ENCODE data around the gene CLDN20.
"Not testable (repeated sequence)": the region's sequence is repeated elsewhere in the genome, so short reads cannot be mapped to it uniquely, and the experiment has no call there.

CLDN20 gene

GRCh38 chr6:155312950-155313349 is 49.1 kb downstream of the CLDN20 start:
- not testable (repeated sequence) for DNase-seq (ENCODE audit: low spot score)

- peak; percentile 12 for DNase-seq (ENCODE audit: low spot score)
Observed at GRCh38 chr6:155313602-155314091, 49.8 kb downstream of the CLDN20 start.

DNA sequence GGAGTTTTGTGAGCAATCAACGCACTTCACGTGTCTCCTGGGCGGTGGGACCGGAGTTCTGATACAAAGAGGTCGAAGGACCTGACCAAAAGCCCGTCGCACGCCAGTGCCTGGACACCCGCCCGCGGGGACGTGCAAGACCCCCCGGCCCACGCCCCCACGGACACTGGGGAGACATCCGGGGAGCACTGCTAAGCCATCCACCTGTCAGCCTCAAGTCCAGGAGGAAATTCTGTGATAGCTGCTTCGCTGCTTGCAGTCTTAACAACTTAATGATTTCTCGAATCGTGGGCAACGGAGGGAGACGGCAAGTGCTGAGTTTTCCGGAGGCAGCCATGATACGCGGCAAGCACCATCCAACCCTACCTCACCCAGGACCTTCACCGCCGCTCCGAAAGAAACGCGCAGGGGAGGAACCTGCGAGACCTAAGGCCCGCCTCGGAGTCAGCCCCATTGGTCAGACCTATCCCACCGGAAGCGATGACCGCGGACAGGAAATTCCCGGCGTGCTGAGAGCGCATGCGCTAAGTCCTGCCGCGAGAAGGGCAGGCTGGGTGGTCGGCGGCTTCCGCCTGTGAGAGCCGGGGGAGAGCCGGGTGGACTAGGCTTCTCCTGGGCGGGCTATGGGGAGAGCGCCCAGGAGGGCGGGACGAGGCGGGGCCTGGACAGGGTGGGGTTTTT is 50.4 kb downstream of the CLDN20 start, which contains the start of gene TFB1M:
Gene TFB1M (minus strand): TSS at position 393 of the 681 bp plus-strand sequence. CDS start 56 bp downstream, at position 337.
- peak; percentile 98 for DNase-seq (ENCODE audit: low spot score)

DNA sequence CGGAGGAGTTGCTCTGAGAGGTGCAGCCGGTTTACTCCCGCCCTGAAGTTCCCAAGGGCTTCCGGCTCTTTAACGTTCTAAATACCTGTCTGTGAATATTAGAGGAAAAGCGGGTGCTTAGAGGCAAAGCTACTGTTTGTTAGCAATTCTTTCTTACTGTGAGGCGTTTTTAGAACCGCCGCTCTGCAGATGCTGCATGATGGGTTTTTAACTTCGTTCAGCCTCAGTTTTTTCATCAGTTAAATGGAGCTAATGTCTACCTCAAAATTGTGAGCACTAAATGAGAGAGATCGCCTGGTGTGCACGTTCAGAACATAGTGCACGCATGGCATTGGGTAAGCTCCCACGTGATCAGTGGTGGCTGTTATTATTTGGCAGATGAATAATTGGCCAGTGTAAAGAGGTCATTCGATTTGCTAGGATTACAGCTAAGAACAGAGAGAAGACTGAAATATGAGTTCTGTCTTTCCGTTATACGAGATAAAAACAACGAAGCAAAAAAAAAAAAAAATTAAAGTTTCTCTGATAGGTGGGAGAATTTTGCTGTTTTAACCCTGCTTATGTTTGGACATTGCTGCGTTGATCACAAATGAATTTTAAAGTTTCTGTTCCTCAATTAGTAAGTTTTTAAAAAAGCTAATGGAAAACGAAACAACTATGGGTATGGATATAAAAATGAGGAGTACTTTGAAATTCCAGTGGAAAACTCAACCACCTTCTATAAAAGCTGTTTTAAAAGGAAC is 51.1 kb downstream of the CLDN20 start:
- DNase-seq (ENCODE audit: low spot score), result no peak

GRCh38 chr6:155315516-155315871 is 51.7 kb downstream of the CLDN20 start:
- peak; percentile 14 for DNase-seq (ENCODE audit: low spot score)

DNA sequence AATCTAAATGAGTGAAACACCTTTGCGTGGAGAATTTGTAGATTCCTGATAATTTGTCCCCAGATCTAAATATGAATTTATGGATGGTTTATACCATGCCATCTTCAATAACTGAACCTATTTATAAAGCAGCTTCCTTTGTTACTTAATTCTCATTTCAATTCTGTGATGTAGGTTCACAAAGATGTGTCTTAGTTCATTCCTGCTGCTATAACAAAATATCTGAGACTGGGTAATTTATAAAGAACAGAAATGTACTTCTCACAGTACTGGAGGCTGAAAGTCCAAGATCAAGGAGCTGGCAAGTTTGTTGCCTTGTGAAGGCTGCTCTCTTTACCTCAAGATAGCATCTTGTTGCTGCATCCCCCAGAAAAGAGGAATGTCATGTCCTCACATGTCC is 52.6 kb downstream of the CLDN20 start:
- no peak for DNase-seq (ENCODE audit: low spot score)

- DNase-seq (ENCODE audit: low spot score), result no peak
Observed at GRCh38 chr6:155317186-155317585, 53.4 kb downstream of the CLDN20 start.

GRCh38 chr6:155319902-155320301 is 56.1 kb downstream of the CLDN20 start:
- peak; percentile 49 for DNase-seq (ENCODE audit: low spot score)

- DNase-seq (ENCODE audit: low spot score), result no peak
Observed at GRCh38 chr6:155324172-155324571, 60.4 kb downstream of the CLDN20 start.

GRCh38 chr6:155324993-155325392 is 61.2 kb downstream of the CLDN20 start:
- DNase-seq (ENCODE audit: low spot score), result no peak

GRCh38 chr6:155325700-155326516 is 62.1 kb downstream of the CLDN20 start:
- no peak for DNase-seq (ENCODE audit: low spot score)
